Measurements from ENCODE around the gene KRTAP4-12. TPM values are rescaled to one million over a fixed set of nuclear protein-coding genes. Genes with fewer than 3 reads are reported as not detected.
"Not testable (repeated sequence)": the region's sequence is repeated elsewhere in the genome, so short reads cannot be mapped to it uniquely, and the experiment has no call there.

The KRTAP4-12 gene
- total and polyA plus RNA-seq, 3 donors from 2014 or later: not detected

- no peaks in the 10 kb centered on the region for H3K4me1 ChIP-seq
- no peak overlapping the region for H3K27ac ChIP-seq
- no peaks in the 10 kb centered on the region for H3K9me3 ChIP-seq
- no peaks in the 10 kb centered on the region for H3K27me3 ChIP-seq
- intact Hi-C loops (cut with DNase I; ENCODE audit: low total_unique reads): no loop called here
- DNase-seq: no peak
- H3K4me3 ChIP-seq: no peak overlapping the region
- WGBS, 2 donors: 77 to 83% methylated on average over 2 of the region's 2 CpGs
- no peaks in the 10 kb centered on the region for H3K36me3 ChIP-seq (ENCODE audit: low read depth, missing control alignments)
- TF ChIP-seq POLR2A (IDR thresholded peaks at IDR 0.05): no peak
- TF ChIP-seq, protein P1, sequence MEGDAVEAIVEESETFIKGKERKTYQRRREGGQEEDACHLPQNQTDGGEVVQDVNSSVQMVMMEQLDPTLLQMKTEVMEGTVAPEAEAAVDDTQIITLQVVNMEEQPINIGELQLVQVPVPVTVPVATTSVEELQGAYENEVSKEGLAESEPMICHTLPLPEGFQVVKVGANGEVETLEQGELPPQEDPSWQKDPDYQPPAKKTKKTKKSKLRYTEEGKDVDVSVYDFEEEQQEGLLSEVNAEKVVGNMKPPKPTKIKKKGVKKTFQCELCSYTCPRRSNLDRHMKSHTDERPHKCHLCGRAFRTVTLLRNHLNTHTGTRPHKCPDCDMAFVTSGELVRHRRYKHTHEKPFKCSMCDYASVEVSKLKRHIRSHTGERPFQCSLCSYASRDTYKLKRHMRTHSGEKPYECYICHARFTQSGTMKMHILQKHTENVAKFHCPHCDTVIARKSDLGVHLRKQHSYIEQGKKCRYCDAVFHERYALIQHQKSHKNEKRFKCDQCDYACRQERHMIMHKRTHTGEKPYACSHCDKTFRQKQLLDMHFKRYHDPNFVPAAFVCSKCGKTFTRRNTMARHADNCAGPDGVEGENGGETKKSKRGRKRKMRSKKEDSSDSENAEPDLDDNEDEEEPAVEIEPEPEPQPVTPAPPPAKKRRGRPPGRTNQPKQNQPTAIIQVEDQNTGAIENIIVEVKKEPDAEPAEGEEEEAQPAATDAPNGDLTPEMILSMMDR (IDR thresholded peaks at IDR 0.05): no peak
Observed at GRCh38 chr17:41133880-41134735, 10.1 kb upstream of the KRTAP4-12 start.

- no peak overlapping the region for H3K27ac ChIP-seq
- no peak for DNase-seq
- no peaks in the 10 kb centered on the region for H3K4me1 ChIP-seq
- H3K9me3 ChIP-seq: no peaks in the 10 kb centered on the region
- WGBS, 2 donors: 88 to 94% methylated on average over 3 of the region's 3 CpGs
- H3K4me3 ChIP-seq: no peak overlapping the region
- H3K27me3 ChIP-seq: no peaks in the 10 kb centered on the region
- intact Hi-C loops (cut with DNase I; ENCODE audit: low total_unique reads): no loop called here
- H3K36me3 ChIP-seq (ENCODE audit: low read depth, missing control alignments): no peaks in the 10 kb centered on the region
- no peak for TF ChIP-seq POLR2A (IDR thresholded peaks at IDR 0.05)
- TF ChIP-seq, protein P1 (IDR thresholded peaks at IDR 0.05): no peak
Observed at GRCh38 chr17:41131979-41132378, 8.0 kb upstream of the KRTAP4-12 start.

- H3K27ac ChIP-seq: no peak overlapping the region
- 64 to 71% methylated on average over 1 of the region's 1 CpG for WGBS, 2 donors
- no peaks in the 10 kb centered on the region for H3K36me3 ChIP-seq (ENCODE audit: low read depth, missing control alignments)
- no peak for DNase-seq
- TF ChIP-seq, protein P1 (IDR thresholded peaks at IDR 0.05): no peak
- no peak for TF ChIP-seq POLR2A (IDR thresholded peaks at IDR 0.05)
- H3K4me3 ChIP-seq: no peak overlapping the region
- no peaks in the 10 kb centered on the region for H3K4me1 ChIP-seq
- no peaks in the 10 kb centered on the region for H3K27me3 ChIP-seq
- intact Hi-C loops (cut with DNase I; ENCODE audit: low total_unique reads): no loop called here
- no peaks in the 10 kb centered on the region for H3K9me3 ChIP-seq
Observed at GRCh38 chr17:41127371-41127770, 3.4 kb upstream of the KRTAP4-12 start.

DNA sequence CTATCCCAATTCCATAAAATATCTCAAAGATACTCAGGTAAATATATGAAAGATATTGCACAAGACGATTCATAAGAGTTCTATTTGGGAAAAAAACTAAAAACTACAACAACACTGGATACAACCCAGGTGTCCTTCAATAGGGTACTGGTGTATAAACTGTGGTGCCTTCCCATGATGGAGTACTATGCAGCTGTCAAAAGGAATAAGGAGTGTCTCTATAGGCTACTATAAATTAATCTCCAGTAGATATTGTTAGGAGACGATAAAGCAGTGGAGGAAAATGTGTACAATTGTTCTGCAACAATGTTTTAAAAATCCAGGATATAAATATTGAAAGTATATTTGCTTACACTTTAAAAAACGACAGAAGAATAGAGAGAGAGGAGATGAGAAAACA, 2.4 kb upstream of the KRTAP4-12 start:
- intact Hi-C loops (cut with DNase I; ENCODE audit: low total_unique reads): no loop called here
- Histone ChIP-seq H3K36me3 (ENCODE audit: low read depth, missing control alignments) (no peaks in the 10 kb centered on the region), H3K9me3 (no peaks in the 10 kb centered on the region), H3K4me1 (no peaks in the 10 kb centered on the region), H3K27me3 (no peaks in the 10 kb centered on the region), H3K4me3 (no peak overlapping the region), H3K27ac (no peak overlapping the region)
- DNase-seq: no peak
- WGBS, 2 donors: 81 to 90% methylated on average over 3 of the region's 3 CpGs
- no peak for TF ChIP-seq POLR2A (IDR thresholded peaks at IDR 0.05)
- TF ChIP-seq, protein P1 (IDR thresholded peaks at IDR 0.05): no peak

DNA sequence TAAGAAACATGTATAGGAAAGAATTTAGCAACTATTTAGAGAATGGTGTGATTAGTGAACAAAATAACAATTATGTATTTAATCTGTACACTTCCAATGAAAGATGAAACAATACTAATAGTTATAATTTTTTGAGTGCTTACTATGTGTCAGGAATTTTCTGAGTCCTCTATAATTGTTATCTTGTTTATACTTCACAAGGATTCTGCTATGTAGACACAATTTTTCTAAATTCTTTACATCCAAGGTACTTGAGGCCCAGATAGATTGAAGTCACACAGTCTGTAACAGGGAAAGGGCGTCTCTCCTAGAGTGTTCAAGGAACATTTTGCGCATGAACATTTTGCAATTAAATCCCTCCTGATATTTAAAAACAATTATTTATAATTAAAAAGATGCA, 1.1 kb upstream of the KRTAP4-12 start:
- DNase-seq: no peak
- intact Hi-C loops (cut with DNase I; ENCODE audit: low total_unique reads): no loop called here
- no peaks in the 10 kb centered on the region for H3K36me3 ChIP-seq (ENCODE audit: low read depth, missing control alignments)
- H3K27me3 ChIP-seq: no peaks in the 10 kb centered on the region
- WGBS, 2 donors: 73 to 89% methylated on average over 2 of the region's 2 CpGs
- H3K27ac ChIP-seq: no peak overlapping the region
- H3K4me1 ChIP-seq: no peaks in the 10 kb centered on the region
- H3K4me3 ChIP-seq: no peak overlapping the region
- no peak for TF ChIP-seq POLR2A (IDR thresholded peaks at IDR 0.05)
- TF ChIP-seq, protein P1 (IDR thresholded peaks at IDR 0.05): no peak
- H3K9me3 ChIP-seq: no peaks in the 10 kb centered on the region

DNA sequence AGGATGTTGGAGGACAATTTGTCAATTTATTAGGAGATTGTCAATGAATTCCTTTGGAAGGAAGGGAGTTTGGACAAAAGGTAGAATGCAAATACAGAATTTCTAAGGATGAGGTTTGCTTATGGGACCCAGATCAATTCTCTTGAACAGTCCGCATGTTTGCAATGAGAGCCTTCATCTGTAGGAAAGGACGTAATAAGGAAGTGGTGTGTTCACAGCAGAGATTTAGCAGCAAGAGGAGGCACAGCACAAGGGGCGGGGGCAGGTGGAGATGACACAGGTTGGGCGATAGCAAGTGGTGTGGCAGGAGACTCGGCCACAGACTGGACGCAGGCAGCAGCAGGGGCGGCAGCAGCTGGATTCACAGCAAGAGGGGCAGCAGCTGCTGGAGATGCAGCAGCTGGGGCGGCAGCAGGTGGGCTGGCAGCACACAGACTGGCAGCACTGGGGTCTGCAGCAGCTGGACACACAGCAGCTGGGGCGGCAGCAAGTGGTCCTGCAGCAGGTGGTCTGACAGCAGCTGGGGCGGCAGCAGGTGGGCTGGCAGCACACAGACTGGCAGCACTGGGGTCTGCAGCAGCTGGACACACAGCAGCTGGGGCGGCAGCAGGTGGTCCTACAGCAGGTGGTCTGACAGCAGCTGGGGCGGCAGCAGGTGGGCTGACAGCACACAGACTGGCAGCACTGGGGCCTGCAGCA, 541 bp downstream of the KRTAP4-12 start:
- H3K4me1 ChIP-seq; H3K36me3 ChIP-seq (ENCODE audit: low read depth, missing control alignments); H3K27me3 ChIP-seq; DNase-seq; intact Hi-C loops (cut with DNase I; ENCODE audit: low total_unique reads); H3K4me3 ChIP-seq; H3K27ac ChIP-seq; H3K9me3 ChIP-seq: not testable (repeated sequence)
- WGBS, 2 donors: 84 to 88% methylated on average over 8 to 12 of the region's 12 CpGs

Data from testis (tissue), 3 donors.